SK-N-SH (cell line): ENCODE measurements around the gene IPO4. TPM values are rescaled to one million over a fixed set of nuclear protein-coding genes. Genes with fewer than 3 reads are reported as not detected.

Source experiments
- CTCF ChIA-PET: fragments of 300-600, 350-600 bp; formaldehyde crosslinking; extraction: SDS; loops from one replicate; lab custom pipeline; 2021; lab: Yijun Ruan, JAX
- POLR2A ChIA-PET: fragments of 350-600 bp; sonication (Branson Sonifier 250); formaldehyde crosslinking; extraction: SDS; loops from one replicate; lab custom pipeline; 2020; ENCODE audit warnings: antibody characterized with exemption, inconsistent platforms; lab: Yijun Ruan, JAX
- DNase-seq: peaks from one replicate; pipeline ENCODE4 v3.0.0; 2012
- H2AFZ ChIP-seq: fragments of 200-600 bp; sonication (generic); 2 replicates; pipeline ENCODE4 v1.8.1; 2016; ENCODE audit warnings: antibody characterized with exemption, mild to moderate bottlenecking, low read depth
- H3F3A ChIP-seq: fragments of 200-600 bp; sonication (generic); replicated peaks from 2 replicates; pipeline ENCODE3; 2016; ENCODE audit warnings: antibody characterized with exemption, mild to moderate bottlenecking; ENCODE audit not compliant: insufficient read depth
- H3K27ac ChIP-seq, 2 experiments: fragments of 200-500 bp in 1 of 2; fragments of 200-600 bp in 1 of 2; sonication (Bioruptor generic) in 1 of 2; sonication (generic), shearing (Covaris generic) in 1 of 2; 2 replicates each; pipeline versions ENCODE4 v1.5.1 to v1.6.1; 2014 to 2016; ENCODE audit warnings: low read depth in 2 of 2, inconsistent platforms in 1 of 2, low read length in 1 of 2, mild to moderate bottlenecking in 1 of 2, mixed read lengths in 1 of 2
- H3K27me3 ChIP-seq: fragments of 200-600 bp; sonication (generic), shearing (Covaris generic); 2 replicates; pipeline ENCODE4 v1.6.1; 2016; ENCODE audit warnings: mixed run types; ENCODE audit not compliant: insufficient read depth
- H3K36me3 ChIP-seq, 2 experiments: fragments of 200-500 bp in 1 of 2; fragments of 200-600 bp in 1 of 2; sonication (Bioruptor generic) in 1 of 2; sonication (generic) in 1 of 2; replicated peaks in 1 of 2; 2 replicates each; pipeline versions ENCODE3 to v1.5.1; 2014 to 2016; ENCODE audit warnings: low read length in 1 of 2, mild to moderate bottlenecking in 1 of 2; ENCODE audit not compliant: insufficient read depth in 2 of 2, control insufficient read depth in 1 of 2
- H3K4me1 ChIP-seq, 2 experiments: fragments of 200-500 bp in 1 of 2; fragments of 200-600 bp in 1 of 2; sonication (Bioruptor generic) in 1 of 2; sonication (generic), shearing (Covaris generic) in 1 of 2; 2 replicates each; pipeline versions ENCODE4 v1.5.1 to v1.6.1; 2014 to 2016; ENCODE audit warnings: low read depth in 1 of 2, low read length in 1 of 2, mixed run types in 1 of 2; ENCODE audit not compliant: insufficient read depth in 2 of 2, control insufficient read depth in 1 of 2
- H3K4me2 ChIP-seq: fragments of 200-600 bp; sonication (generic), shearing (Covaris generic); 2 replicates; pipeline ENCODE4 v1.6.1; 2017; ENCODE audit warnings: mixed run types
- H3K4me3 ChIP-seq, 2 experiments: fragments of 200-500 bp in 1 of 2; fragments of 200-600 bp in 1 of 2; sonication (Bioruptor generic) in 1 of 2; sonication (generic), shearing (Covaris generic) in 1 of 2; 2 replicates each; pipeline versions ENCODE4 v1.5.1 to v1.8.1; 2014 to 2016; ENCODE audit warnings: low read depth in 2 of 2, inconsistent platforms in 1 of 2, low read length in 1 of 2, mild to moderate bottlenecking in 1 of 2, mixed read lengths in 1 of 2, moderate library complexity in 1 of 2
- H3K79me2 ChIP-seq: fragments of 200-600 bp; sonication (generic); 2 replicates; pipeline ENCODE4 v1.8.1; 2017; ENCODE audit warnings: mild to moderate bottlenecking; ENCODE audit not compliant: insufficient read depth
- H3K9ac ChIP-seq: fragments of 200-600 bp; sonication (generic); 2 replicates; pipeline ENCODE4 v1.6.1; 2017; ENCODE audit warnings: mixed run types
- H3K9me2 ChIP-seq: fragments of 200-600 bp; sonication (generic); 2 replicates; pipeline ENCODE4 v1.6.1; 2017; ENCODE audit warnings: mixed run types
- H3K9me3 ChIP-seq: fragments of 200-600 bp; sonication (generic); 2 replicates; pipeline ENCODE4 v1.6.1; 2017; ENCODE audit warnings: mixed run types, mild to moderate bottlenecking, moderate library complexity
- H4K20me1 ChIP-seq: fragments of 200-600 bp; sonication (generic); 2 replicates; pipeline ENCODE4 v1.6.1; 2017; ENCODE audit warnings: mild to moderate bottlenecking, mixed run types; ENCODE audit not compliant: insufficient read depth
- CHD2 ChIP-seq: fragments of 150-350 bp; IDR thresholded peaks from 2 replicates; pipeline ENCODE4 v1.6.1; 2018; ENCODE audit warnings: low read length; ENCODE audit not compliant: partially characterized antibody
- CTCF ChIP-seq: fragments of 200-600 bp; sonication (generic); IDR thresholded peaks from 2 replicates; pipeline ENCODE4 v1.6.1; 2017; ENCODE audit warnings: antibody characterized with exemption, mild to moderate bottlenecking, moderate library complexity
- ELF1 ChIP-seq: IDR thresholded peaks from 2 replicates; pipeline ENCODE4 v1.4.0; 2012
- MEF2A ChIP-seq: IDR thresholded peaks from 2 replicates; pipeline ENCODE4 v1.4.0; 2012; ENCODE audit warnings: low read depth, borderline replicate concordance
- MXI1 ChIP-seq: IDR thresholded peaks from 2 replicates; pipeline ENCODE4 v1.6.1; 2012; ENCODE audit warnings: mild to moderate bottlenecking, low read depth, low read length, improper control_type of control experiment
- NFIC ChIP-seq: IDR thresholded peaks from 2 replicates; pipeline ENCODE4 v1.4.0; 2012; ENCODE audit warnings: borderline replicate concordance
- NRF1 ChIP-seq: IDR thresholded peaks from 2 replicates; pipeline ENCODE4 v1.6.1; 2012; ENCODE audit warnings: low read depth, mild to moderate bottlenecking, low read length
- POLR2AphosphoS5 ChIP-seq: IDR thresholded peaks from 2 replicates; pipeline ENCODE4 v1.6.1; 2012; ENCODE audit warnings: low read depth, low read length
- RAD21 ChIP-seq: IDR thresholded peaks from 2 replicates; pipeline ENCODE4 v1.6.1; 2012; ENCODE audit warnings: mild to moderate bottlenecking, low read length
- RCOR1 ChIP-seq: fragments of 150-350 bp; IDR thresholded peaks from 2 replicates; pipeline ENCODE4 v1.6.1; 2017; ENCODE audit warnings: antibody characterized with exemption, low read length
- RFX5 ChIP-seq: IDR thresholded peaks from 2 replicates; pipeline ENCODE4 v1.6.1; 2012; ENCODE audit warnings: mild to moderate bottlenecking, improper control_type of control experiment, low read length
- TAF1 ChIP-seq: IDR thresholded peaks from 2 replicates; pipeline ENCODE4 v1.6.1; 2012; ENCODE audit warnings: low read depth, mild to moderate bottlenecking, low read length, moderate library complexity, borderline replicate concordance
- TEAD4 ChIP-seq: IDR thresholded peaks from 2 replicates; pipeline ENCODE4 v1.4.0; 2012; ENCODE audit warnings: mild to moderate bottlenecking, borderline replicate concordance; ENCODE audit not compliant: insufficient read depth
- USF1 ChIP-seq: IDR thresholded peaks from 2 replicates; pipeline ENCODE4 v1.4.0; 2012; ENCODE audit warnings: low read depth, borderline replicate concordance
- USF2 ChIP-seq: fragments of 150-350 bp; IDR thresholded peaks from 2 replicates; pipeline ENCODE4 v1.6.1; 2017; ENCODE audit warnings: antibody characterized with exemption, low read length, low read depth, borderline replicate concordance
- WGBS: methylation state at CpG from one replicate; pipeline ENCODE4 v1.1.6; 2017; ENCODE audit warnings: low lambda C conversion rate; 5-methylcytosine and 5-hydroxymethylcytosine counted together
- polyA plus RNA-seq, 3 experiments: library from polyadenylated mRNA; depleted of rRNA; stranded (reverse); fragments of >200 nt; gene quantifications; 2 replicates each; pipeline ENCODE4 v1.2.3, GENCODE V29; 2012
- TF ChIP-seq, protein P1 (sequence below): IDR thresholded peaks from 2 replicates; pipeline ENCODE4 v1.6.1; 2012; ENCODE audit warnings: mild to moderate bottlenecking, low read depth, low read length, moderate library complexity
- TF ChIP-seq, protein P2 (sequence below): IDR thresholded peaks from 2 replicates; pipeline ENCODE4; 2012
- TF ChIP-seq, protein P3 (sequence below): IDR thresholded peaks from 2 replicates; pipeline ENCODE4 v1.4.0; 2012; ENCODE audit warnings: low read depth, borderline replicate concordance
- TF ChIP-seq, protein P4 (sequence below): IDR thresholded peaks from 2 replicates; pipeline ENCODE4 v1.4.0; 2012; ENCODE audit warnings: low read depth

The IPO4 gene
- polyA plus RNA-seq, 1 of the 3 experiments (the other 2 are of a cell fraction) = 61.3 TPM

DNA sequence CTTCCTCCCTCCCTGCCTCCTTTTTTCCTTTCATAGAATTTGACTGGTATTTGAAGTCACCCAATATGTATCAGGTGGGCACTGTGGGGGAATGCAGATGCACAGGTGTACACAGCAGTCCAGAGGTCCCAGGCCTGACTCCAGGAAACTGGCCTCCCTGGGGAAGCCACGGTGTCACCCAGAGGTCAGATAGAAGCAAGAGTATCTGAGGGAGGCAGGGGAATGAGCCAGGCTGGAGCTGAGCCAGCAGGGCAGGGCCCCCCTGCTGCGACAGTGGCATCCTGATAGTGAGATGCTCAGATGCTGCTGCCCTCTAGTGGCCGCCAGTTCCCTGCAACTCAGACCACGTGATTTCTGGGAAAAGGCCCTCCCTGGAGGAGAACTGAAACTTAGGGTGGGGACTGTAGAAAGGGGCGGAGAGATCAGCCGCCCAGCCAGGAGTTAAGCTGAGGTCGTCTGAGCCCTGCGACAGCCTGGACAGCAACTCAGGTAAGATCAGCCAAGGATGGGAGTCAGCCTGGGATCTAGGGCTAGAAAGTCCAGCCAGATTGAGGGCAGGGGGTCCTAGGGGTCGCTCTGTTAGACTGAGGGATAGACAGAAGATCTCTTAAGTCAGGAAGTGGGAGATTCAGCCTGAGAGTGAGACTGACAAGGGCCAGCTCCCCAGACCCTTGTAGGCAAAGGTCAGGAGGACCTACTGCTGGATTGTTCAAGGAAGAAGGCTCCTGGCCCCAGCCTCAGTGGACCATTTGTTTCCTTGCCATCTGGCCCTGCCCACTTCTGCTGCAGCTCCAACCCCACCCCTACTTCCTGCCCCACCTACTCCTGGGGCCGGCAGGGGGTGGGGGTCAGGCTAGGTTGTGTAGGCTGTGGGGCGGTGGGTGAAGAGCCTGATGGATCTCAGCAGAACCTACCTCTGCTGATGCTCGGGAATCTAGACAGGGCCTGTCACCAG lies 27.5 kb downstream of the IPO4 start, which contains the start of gene IRF9:
TSS of gene IRF9 (plus strand) at position 416 of the 955 bp plus-strand sequence. CDS start 880 bp downstream, outside the sequence.
- peak; percentile 95 for DNase-seq
- ChIA-PET CTCF (interaction anchor here (0.6 to 3.5 kb wide), 42 partner anchors 9 to 857 kb away, joined by 3 to 38 read pairs (median 5); partner anchors contain the start of genes CARMIL3, CPNE6, DCAF11 and EMC9), POLR2A (interaction anchor here (0.8 to 5.2 kb wide), 15 partner anchors 10 to 109 kb away, joined by 3 to 50 read pairs (median 5); partner anchors contain the start of genes CARMIL3, DCAF11, EMC9 and IPO4)
- Histone ChIP-seq H3K27me3 (no peaks in the 10 kb centered on the region), H3K4me3 (peak within 1 kb of the TSS; percentile 75 to 77), H3K27ac (peak within 1 kb of the TSS; percentile 67 to 96), H2AFZ (peak within 1 kb of the TSS; percentile 30; the same call in 1 of the 2 replicates), H3K9ac (peak within 1 kb of the TSS; percentile 79), H3F3A (peaks cover 17% of the 10 kb centered on the region), H4K20me1 (peaks cover 4% of the 10 kb centered on the region; the same call in 1 of the 2 replicates), H3K36me3 (peaks cover 33 to 61% of the 10 kb centered on the region in 2 experiments), H3K9me2 (no peaks in the 10 kb centered on the region), H3K4me2 (peak within 1 kb of the TSS; percentile 97), H3K9me3 (no peaks in the 10 kb centered on the region), H3K4me1 (peaks cover 4 to 22% of the 10 kb centered on the region in 2 experiments; a peak in 1 of 4 replicates), H3K79me2 (peaks cover 23% of the 10 kb centered on the region)
- WGBS = 1% methylated on average over 9 of the region's 12 CpGs
- TF ChIP-seq CTCF (peak; percentile 95), RAD21 (peak; percentile 76), TEAD4 (0 out of 2 replicates have a peak, but pooled peaks have one; percentile 58), CHD2 (peak; percentile 88), USF2 (peak; percentile 82), TAF1 (no peak), MEF2A (no peak), USF1 (peak; percentile 95), POLR2AphosphoS5 (peak; percentile 91), MXI1 (peak; percentile 98), NRF1 (no peak), RCOR1 (peak; percentile 79), RFX5 (no peak), NFIC (peak; percentile 94), ELF1 (no peak)
- TF ChIP-seq, protein P1, sequence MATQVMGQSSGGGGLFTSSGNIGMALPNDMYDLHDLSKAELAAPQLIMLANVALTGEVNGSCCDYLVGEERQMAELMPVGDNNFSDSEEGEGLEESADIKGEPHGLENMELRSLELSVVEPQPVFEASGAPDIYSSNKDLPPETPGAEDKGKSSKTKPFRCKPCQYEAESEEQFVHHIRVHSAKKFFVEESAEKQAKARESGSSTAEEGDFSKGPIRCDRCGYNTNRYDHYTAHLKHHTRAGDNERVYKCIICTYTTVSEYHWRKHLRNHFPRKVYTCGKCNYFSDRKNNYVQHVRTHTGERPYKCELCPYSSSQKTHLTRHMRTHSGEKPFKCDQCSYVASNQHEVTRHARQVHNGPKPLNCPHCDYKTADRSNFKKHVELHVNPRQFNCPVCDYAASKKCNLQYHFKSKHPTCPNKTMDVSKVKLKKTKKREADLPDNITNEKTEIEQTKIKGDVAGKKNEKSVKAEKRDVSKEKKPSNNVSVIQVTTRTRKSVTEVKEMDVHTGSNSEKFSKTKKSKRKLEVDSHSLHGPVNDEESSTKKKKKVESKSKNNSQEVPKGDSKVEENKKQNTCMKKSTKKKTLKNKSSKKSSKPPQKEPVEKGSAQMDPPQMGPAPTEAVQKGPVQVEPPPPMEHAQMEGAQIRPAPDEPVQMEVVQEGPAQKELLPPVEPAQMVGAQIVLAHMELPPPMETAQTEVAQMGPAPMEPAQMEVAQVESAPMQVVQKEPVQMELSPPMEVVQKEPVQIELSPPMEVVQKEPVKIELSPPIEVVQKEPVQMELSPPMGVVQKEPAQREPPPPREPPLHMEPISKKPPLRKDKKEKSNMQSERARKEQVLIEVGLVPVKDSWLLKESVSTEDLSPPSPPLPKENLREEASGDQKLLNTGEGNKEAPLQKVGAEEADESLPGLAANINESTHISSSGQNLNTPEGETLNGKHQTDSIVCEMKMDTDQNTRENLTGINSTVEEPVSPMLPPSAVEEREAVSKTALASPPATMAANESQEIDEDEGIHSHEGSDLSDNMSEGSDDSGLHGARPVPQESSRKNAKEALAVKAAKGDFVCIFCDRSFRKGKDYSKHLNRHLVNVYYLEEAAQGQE = no peak
- TF ChIP-seq, protein P2, sequence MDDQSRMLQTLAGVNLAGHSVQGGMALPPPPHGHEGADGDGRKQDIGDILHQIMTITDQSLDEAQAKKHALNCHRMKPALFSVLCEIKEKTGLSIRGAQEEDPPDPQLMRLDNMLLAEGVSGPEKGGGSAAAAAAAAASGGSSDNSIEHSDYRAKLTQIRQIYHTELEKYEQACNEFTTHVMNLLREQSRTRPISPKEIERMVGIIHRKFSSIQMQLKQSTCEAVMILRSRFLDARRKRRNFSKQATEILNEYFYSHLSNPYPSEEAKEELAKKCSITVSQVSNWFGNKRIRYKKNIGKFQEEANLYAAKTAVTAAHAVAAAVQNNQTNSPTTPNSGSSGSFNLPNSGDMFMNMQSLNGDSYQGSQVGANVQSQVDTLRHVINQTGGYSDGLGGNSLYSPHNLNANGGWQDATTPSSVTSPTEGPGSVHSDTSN = peak; percentile 45; the same call in 1 of the 2 replicates
- TF ChIP-seq, protein P3, sequence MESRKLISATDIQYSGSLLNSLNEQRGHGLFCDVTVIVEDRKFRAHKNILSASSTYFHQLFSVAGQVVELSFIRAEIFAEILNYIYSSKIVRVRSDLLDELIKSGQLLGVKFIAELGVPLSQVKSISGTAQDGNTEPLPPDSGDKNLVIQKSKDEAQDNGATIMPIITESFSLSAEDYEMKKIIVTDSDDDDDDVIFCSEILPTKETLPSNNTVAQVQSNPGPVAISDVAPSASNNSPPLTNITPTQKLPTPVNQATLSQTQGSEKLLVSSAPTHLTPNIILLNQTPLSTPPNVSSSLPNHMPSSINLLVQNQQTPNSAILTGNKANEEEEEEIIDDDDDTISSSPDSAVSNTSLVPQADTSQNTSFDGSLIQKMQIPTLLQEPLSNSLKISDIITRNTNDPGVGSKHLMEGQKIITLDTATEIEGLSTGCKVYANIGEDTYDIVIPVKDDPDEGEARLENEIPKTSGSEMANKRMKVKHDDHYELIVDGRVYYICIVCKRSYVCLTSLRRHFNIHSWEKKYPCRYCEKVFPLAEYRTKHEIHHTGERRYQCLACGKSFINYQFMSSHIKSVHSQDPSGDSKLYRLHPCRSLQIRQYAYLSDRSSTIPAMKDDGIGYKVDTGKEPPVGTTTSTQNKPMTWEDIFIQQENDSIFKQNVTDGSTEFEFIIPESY = peak; percentile 66; the same call in 1 of the 2 replicates
- TF ChIP-seq, protein P4, sequence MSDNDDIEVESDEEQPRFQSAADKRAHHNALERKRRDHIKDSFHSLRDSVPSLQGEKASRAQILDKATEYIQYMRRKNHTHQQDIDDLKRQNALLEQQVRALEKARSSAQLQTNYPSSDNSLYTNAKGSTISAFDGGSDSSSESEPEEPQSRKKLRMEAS = peak; percentile 97
